Fibroblast of the aortic adventitia (primary cell): ENCODE measurements around the gene CTNNA2. TPM values are rescaled to one million over a fixed set of nuclear protein-coding genes. Genes with fewer than 3 reads are reported as not detected.

Source experiments
- DNase-seq: peaks from one replicate; pipeline ENCODE4 v3.0.0-alpha.2; 2010; ENCODE audit warnings: low read depth
- H3K4me3 ChIP-seq: 2 replicates; pipeline ENCODE4 v1.5.1; 2011; ENCODE audit warnings: low read depth, mild to moderate bottlenecking, control low read depth, low read length, moderate library complexity
- total RNA-seq: library from RNA; depleted of rRNA; stranded (reverse); fragments of >200 nt; gene quantifications from 2 replicates; pipeline ENCODE4 v1.2.3, GENCODE V29; 2012; ENCODE audit warnings: low replicate concordance
- TF ChIP-seq, protein P1 (sequence below): IDR thresholded peaks from 2 replicates; pipeline ENCODE4 v1.5.1; 2011; ENCODE audit warnings: mild to moderate bottlenecking, low read length, control low read depth, inconsistent platforms; ENCODE audit not compliant: insufficient read depth

The CTNNA2 gene
- total RNA-seq, 1 donor = 0.36 TPM

DNA sequence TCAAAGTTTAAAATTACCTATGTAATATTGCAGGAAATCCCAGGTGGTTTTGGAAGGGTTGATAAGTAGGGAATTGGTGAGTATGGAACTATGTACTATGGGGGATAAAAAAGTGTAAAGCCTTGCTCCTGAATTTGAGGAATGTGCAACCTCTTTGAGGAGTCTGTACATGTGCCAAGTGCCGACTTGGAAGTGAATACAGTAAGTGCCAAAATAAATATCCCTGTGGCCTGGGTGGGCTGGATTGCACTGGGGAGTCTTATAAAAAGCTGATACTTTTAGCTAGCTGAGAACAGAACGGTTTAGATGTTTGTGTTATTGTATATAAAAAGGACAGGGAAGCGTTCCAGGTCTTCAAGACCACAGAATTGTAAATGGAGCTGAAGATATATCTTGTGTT lies 1108.8 kb downstream of the CTNNA2 start:
- TF ChIP-seq, protein P1, sequence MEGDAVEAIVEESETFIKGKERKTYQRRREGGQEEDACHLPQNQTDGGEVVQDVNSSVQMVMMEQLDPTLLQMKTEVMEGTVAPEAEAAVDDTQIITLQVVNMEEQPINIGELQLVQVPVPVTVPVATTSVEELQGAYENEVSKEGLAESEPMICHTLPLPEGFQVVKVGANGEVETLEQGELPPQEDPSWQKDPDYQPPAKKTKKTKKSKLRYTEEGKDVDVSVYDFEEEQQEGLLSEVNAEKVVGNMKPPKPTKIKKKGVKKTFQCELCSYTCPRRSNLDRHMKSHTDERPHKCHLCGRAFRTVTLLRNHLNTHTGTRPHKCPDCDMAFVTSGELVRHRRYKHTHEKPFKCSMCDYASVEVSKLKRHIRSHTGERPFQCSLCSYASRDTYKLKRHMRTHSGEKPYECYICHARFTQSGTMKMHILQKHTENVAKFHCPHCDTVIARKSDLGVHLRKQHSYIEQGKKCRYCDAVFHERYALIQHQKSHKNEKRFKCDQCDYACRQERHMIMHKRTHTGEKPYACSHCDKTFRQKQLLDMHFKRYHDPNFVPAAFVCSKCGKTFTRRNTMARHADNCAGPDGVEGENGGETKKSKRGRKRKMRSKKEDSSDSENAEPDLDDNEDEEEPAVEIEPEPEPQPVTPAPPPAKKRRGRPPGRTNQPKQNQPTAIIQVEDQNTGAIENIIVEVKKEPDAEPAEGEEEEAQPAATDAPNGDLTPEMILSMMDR = no peak
- no peak for DNase-seq
- no peak overlapping the region for H3K4me3 ChIP-seq

DNA sequence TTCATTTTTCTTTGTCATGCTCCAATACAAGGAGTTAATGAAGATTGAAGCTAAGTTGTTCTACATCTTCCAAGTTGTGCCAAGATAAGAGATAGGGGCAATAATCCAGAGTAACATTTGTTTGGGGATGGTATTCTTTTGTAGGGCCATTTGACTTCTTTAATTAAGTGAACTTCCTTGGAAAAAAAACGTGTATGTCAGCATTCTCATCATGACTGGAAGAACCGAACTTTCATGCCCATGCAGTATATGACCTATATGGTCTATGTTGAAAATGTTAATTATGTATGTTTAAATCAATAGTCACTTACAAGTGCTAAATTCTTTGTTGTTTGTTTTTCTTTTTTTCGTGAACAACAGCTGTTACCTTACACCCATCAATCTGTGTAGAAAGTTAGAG lies 1111.2 kb downstream of the CTNNA2 start:
- TF ChIP-seq, protein P1 = no peak

DNA sequence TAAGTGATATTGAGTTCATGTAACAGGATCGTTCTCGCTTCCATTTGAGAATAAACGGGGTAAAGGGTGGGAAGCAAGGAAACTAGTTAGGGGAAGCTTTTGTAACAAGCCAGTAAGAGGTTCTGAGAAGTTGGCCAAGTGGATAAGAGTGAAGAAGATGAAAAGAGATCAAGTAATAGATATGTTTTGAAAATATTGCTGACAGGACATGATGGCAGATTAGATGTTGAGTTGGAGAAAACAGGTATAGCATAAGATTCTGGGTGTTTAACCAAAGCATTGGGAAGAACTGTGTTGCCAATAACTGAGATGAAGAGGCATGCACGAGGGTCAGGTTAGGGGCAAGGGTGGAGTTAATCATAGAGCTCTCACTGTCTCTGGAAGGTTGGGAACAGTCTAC lies 1121.7 kb downstream of the CTNNA2 start:
- TF ChIP-seq, protein P1 = no peak
- no peak overlapping the region for H3K4me3 ChIP-seq
- DNase-seq = no peak

More for the DNA sequence above, 1111.2 kb downstream of the CTNNA2 start:
- H3K4me3 ChIP-seq = no peak overlapping the region
- DNase-seq = no peak

DNA sequence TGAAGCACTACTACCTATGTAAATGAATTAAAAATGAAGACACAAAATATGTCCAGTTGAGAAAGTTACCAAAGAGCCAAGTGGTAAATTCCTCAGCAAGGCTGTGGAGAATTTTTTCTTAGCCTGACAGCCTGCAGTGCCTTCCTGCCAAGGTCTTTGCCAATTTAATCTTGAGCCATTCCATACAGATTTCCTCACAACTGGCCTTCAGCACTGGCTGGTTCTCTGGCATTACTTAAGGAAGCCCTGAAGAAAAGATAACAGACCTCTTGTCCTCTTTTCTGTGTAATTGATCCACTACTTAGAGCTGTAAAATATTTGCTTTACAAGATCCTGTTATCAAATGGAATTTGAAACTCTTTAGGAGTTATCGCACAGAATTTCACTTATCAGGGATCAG lies 1125.9 kb downstream of the CTNNA2 start:
- no peak overlapping the region for H3K4me3 ChIP-seq
- TF ChIP-seq, protein P1 = no peak
- DNase-seq = no peak

DNA sequence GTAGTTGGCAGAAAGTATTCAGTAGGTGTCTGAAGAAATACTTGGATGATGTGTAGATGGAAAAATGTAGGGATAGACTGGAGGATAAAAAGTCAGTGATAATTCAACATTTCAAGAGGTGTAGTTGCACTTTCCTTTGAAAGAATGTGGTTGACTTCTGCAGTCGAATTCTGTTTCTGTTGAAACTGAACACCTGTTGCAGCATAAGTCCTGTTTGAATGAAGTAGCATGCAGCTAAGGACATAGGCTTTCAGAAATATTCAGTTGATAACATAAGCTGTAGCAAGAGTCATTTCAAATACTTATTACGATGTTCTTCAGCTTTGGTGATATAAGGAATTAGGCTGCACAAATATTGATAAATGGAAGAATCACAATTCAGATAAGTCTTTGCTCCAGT lies 1129.6 kb downstream of the CTNNA2 start:
- DNase-seq = no peak
- H3K4me3 ChIP-seq = no peak overlapping the region
- TF ChIP-seq, protein P1 = no peak

GRCh38 chr2:80643598-80643997 lies 1130.7 kb downstream of the CTNNA2 start:
- TF ChIP-seq, protein P1 = no peak
- no peak for DNase-seq
- H3K4me3 ChIP-seq = no peak overlapping the region

GRCh38 chr2:80651435-80651834 lies 1138.6 kb downstream of the CTNNA2 start:
- H3K4me3 ChIP-seq = no peak overlapping the region
- DNase-seq = no peak
- TF ChIP-seq, protein P1 = no peak
